ENCODE data around the gene CHST11. TPM values are rescaled to one million over a fixed set of nuclear protein-coding genes. Genes with fewer than 3 reads are reported as not detected.

The CHST11 gene
- total and polyA plus RNA-seq, 2 of the 4 experiments (the other 2 are of a cell fraction), result 1.4 to 2.7 TPM

GRCh38 chr12:104586351-104586919 is 129.7 kb downstream of the CHST11 start:
- ChIA-PET POLR2A (ENCODE audit: unreplicated experiment) (no interaction called here), CTCF (no interaction called here)
- in situ Hi-C loops (cut with MboI; ENCODE audit: low sequenced_read_pairs) (no loop called here), dilution Hi-C loops (cut with HindIII; ENCODE audit: low sequenced_read_pairs, unreplicated experiment) (no loop called here), intact Hi-C loops (cut with micrococcal nuclease) (no loop called here)
- no peak overlapping the region for H2AK9ac ChIP-seq (replicated peaks; ENCODE audit: low read depth, low read length, poor library complexity)
- H4K5ac ChIP-seq (ENCODE audit: low read depth, low read length), result no peak overlapping the region
- H3K27ac ChIP-seq (ENCODE audit: insufficient read depth, low read length), result no peak overlapping the region
- peaks cover 5% of the 10 kb centered on the region for H3K4me1 ChIP-seq (ENCODE audit: control insufficient read depth, insufficient read depth, low read length)
- H3K23ac ChIP-seq (ENCODE audit: low read depth, low read length), result no peak overlapping the region
- H2AK5ac ChIP-seq (ENCODE audit: low read depth, low read length), result no peak overlapping the region
- no peaks in the 10 kb centered on the region for H3K79me1 ChIP-seq (ENCODE audit: low read depth in 1 of 2, low read length in 2 of 2)
- DNase-seq (no peak), ATAC-seq (ENCODE audit: low read depth) (no peak)
- H2BK20ac ChIP-seq (ENCODE audit: low read depth, low read length), result no peak overlapping the region
- no peaks in the 10 kb centered on the region for H4K20me1 ChIP-seq (ENCODE audit: insufficient read depth, low read length)
- 59% methylated on average over 3 of the region's 7 CpGs; no CpG with 5 or more reads in 1 of the 2 experiments for WGBS, 2 experiments (ENCODE audit: extremely low coverage in 2 of 2, insufficient read length in 1 of 2)
- H3K9me3 ChIP-seq (ENCODE audit: control insufficient read depth, insufficient read depth, low read length), result no peaks in the 10 kb centered on the region
- no peak overlapping the region for H3K56ac ChIP-seq (ENCODE audit: extremely low read depth, insufficient read depth, low read length)
- H2BK120ac ChIP-seq (ENCODE audit: low read depth, low read length), result no peak overlapping the region
- H3K9me1 ChIP-seq (ENCODE audit: insufficient read depth, low read length), result peaks cover 7% of the 10 kb centered on the region
- H3K4me2 ChIP-seq (ENCODE audit: low read depth, low read length), result no peak overlapping the region
- H3K4me3 ChIP-seq (ENCODE audit: insufficient read depth, low read depth, low read length), result no peak overlapping the region
- H2AFZ ChIP-seq (replicated peaks; ENCODE audit: low read length, poor library complexity), result no peak overlapping the region
- no peak overlapping the region for H2BK15ac ChIP-seq (ENCODE audit: low read depth, low read length)
- no TSS peak for BruUV-seq (replicated peaks)
- no peak overlapping the region for H4K91ac ChIP-seq (ENCODE audit: insufficient read depth, low read depth, low read length)
- no peaks in the 10 kb centered on the region for H3K36me3 ChIP-seq (ENCODE audit: control insufficient read depth, insufficient read depth, low read length)
- H3K27me3 ChIP-seq (ENCODE audit: control insufficient read depth, insufficient read depth, low read length), result no peaks in the 10 kb centered on the region; the same call in 1 of the 2 replicates
- H2BK5ac ChIP-seq (ENCODE audit: low read depth, low read length, poor library complexity, severe bottlenecking), result no peak overlapping the region
- no peak overlapping the region for H4K8ac ChIP-seq (ENCODE audit: low read depth in 2 of 2, low read length in 2 of 2)
- no peak overlapping the region for H3K18ac ChIP-seq (ENCODE audit: low read depth, low read length)
- TF ChIP-seq CEBPB (IDR thresholded peaks at IDR 0.05; ENCODE audit: low read depth, low read length) (no peak), SMC3 (IDR thresholded peaks at IDR 0.05; ENCODE audit: low read depth, low read length) (no peak), RAD21 (IDR thresholded peaks at IDR 0.05; ENCODE audit: low read length) (no peak), NFE2L2 (IDR thresholded peaks at IDR 0.05; ENCODE audit: low read depth, low read length) (no peak), FOS (IDR thresholded peaks at IDR 0.05; ENCODE audit: low read depth, low read length) (no peak), CHD1 (IDR thresholded peaks at IDR 0.05; ENCODE audit: low read depth, low read length) (no peak), BHLHE40 (IDR thresholded peaks at IDR 0.05; ENCODE audit: low read depth, low read length) (no peak), CTCF (conservative IDR thresholded peaks at IDR 0.05; ENCODE audit: low read depth, low read length) (no peak), POLR2A (IDR thresholded peaks at IDR 0.05; ENCODE audit: low read depth, low read length) (no peak), MAZ (IDR thresholded peaks at IDR 0.05; ENCODE audit: borderline replicate concordance, low read depth, low read length) (no peak), RFX5 (IDR thresholded peaks at IDR 0.05; ENCODE audit: low read depth, low read length) (no peak), MXI1 (IDR thresholded peaks at IDR 0.05; ENCODE audit: borderline replicate concordance, low read depth, low read length) (no peak), RCOR1 (IDR thresholded peaks at IDR 0.05; ENCODE audit: insufficient replicate concordance, low read length) (no peak), USF2 (IDR thresholded peaks at IDR 0.05; ENCODE audit: low read depth, low read length) (no peak), MAFK (IDR thresholded peaks at IDR 0.05; ENCODE audit: low read depth, low read length) (no peak), ELK1 (IDR thresholded peaks at IDR 0.05; ENCODE audit: borderline replicate concordance, low read depth, low read length) (no peak)
- H3K14ac ChIP-seq (replicated peaks; ENCODE audit: low read depth, low read length), result no peak overlapping the region
- H3K9ac ChIP-seq (ENCODE audit: low read depth, low read length), result no peak overlapping the region
- H3K4ac ChIP-seq (ENCODE audit: low read depth, low read length), result no peak overlapping the region
